Kidney epithelial cell (primary cell): ENCODE measurements around the gene SLC5A5. TPM values are rescaled to one million over a fixed set of nuclear protein-coding genes. Genes with fewer than 3 reads are reported as not detected.
"Not testable (repeated sequence)": the region's sequence is repeated elsewhere in the genome, so short reads cannot be mapped to it uniquely, and the experiment has no call there.

ENCODE experiments used
- DNase-seq: peaks from one replicate; pipeline ENCODE4 v3.0.0-alpha.2; 2010; ENCODE audit warnings: low read depth
- H3K27me3 ChIP-seq: 2 replicates; pipeline ENCODE4 v1.6.0; 2011; ENCODE audit warnings: low read length; ENCODE audit not compliant: control insufficient read depth, insufficient read depth
- H3K36me3 ChIP-seq: 2 replicates; pipeline ENCODE4 v1.5.1; 2011; ENCODE audit warnings: low read length; ENCODE audit not compliant: control insufficient read depth, insufficient read depth
- H3K4me3 ChIP-seq: 2 replicates; pipeline ENCODE4 v1.5.1; 2011; ENCODE audit warnings: low read depth, mild to moderate bottlenecking, control low read depth, low read length
- CTCF ChIP-seq: IDR thresholded peaks from 2 replicates; pipeline ENCODE4 v1.5.1; 2011; ENCODE audit warnings: mild to moderate bottlenecking, moderate library complexity, low read length, control low read depth, inconsistent platforms; ENCODE audit not compliant: insufficient read depth, poor library complexity, severe bottlenecking
- total RNA-seq: library from RNA; depleted of rRNA; stranded (reverse); fragments of >200 nt; gene quantifications from 2 replicates; pipeline ENCODE4 v1.2.3, GENCODE V29; 2015

SLC5A5 gene
- total RNA-seq, 1 donor from 2014 or later: 0.13 TPM

DNA sequence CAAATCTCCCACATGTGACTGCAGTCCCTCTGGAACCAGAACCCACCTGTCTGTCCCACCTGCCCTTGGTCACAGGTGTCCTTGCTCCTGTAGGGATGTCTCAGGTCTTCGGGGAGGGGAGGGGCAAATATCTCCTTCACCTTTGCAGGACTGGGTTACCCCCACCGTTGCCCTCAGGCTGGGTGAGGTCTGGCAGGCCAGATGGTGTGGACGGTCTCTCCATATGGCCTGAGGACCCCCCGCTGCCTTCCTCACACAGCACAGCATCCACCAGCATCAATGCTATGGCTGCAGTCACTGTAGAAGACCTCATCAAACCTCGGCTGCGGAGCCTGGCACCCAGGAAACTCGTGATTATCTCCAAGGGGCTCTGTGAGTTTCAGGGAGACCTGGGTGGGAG lies 10.0 kb downstream of the SLC5A5 start:
- Histone ChIP-seq H3K27me3 (no peaks in the 10 kb centered on the region), H3K36me3 (no peaks in the 10 kb centered on the region), H3K4me3 (no peak overlapping the region)
- no peak for TF ChIP-seq CTCF
- DNase-seq: no peak

DNA sequence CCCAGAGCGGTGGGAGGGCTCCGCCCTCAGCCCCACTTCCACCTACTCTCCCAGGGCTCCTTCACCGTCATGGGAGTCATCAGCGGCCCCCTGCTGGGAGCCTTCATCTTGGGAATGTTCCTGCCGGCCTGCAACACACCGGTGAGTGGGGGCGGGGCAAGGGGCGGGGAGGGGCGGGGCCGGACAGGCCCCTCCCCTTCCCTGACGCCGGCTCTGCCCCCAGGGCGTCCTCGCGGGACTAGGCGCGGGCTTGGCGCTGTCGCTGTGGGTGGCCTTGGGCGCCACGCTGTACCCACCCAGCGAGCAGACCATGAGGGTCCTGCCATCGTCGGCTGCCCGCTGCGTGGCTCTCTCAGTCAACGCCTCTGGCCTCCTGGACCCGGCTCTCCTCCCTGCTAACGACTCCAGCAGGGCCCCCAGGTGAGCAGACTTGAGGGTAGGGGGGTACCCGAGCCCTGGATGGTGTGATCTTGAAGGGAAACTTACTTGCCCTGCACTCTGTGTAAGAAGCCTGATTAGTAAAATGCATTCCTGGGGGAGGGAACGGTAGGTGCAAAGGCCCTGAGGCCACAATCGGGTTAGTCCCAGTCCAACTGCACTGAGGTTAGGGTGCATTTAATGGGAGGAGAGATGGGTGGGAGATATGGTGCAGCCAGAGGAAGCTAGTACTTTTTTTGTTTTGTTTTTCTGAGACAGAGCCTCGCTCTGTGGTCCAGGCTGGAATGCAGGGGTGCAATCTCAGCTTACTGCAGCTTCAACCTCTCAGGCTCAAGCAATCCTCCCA lies 12.1 kb downstream of the SLC5A5 start:
- no peak overlapping the region for H3K4me3 ChIP-seq
- H3K36me3 ChIP-seq: no peaks in the 10 kb centered on the region
- no peak for TF ChIP-seq CTCF
- no peak for DNase-seq
- peaks cover 2% of the 10 kb centered on the region for H3K27me3 ChIP-seq

DNA sequence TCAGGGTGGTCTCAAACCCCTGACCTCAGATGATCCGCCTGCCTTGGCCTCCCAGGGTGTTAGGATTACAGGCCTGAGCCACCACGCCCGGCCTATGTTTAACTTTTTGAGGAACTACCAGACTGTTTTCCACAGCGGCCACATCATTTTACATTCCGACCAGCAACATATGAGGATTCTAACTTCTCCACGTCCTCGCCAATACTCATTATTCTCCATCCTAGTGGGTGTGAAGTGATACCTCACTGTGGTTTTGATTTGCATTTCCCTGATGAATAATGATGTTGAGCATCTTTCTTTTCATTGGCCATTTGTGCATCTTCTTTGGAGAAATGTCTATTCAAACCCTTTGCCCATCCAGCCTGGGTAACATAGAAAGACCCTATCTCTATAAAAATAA lies 14.8 kb downstream of the SLC5A5 start:
- no peak for TF ChIP-seq CTCF
- no peak for DNase-seq

GRCh38 chr19:17887221-17887620 lies 15.5 kb downstream of the SLC5A5 start:
- not testable (repeated sequence) for H3K36me3 ChIP-seq, H3K4me3 ChIP-seq, DNase-seq

More for the DNA sequence above, 14.8 kb downstream of the SLC5A5 start:
- Histone ChIP-seq H3K36me3 (no peaks in the 10 kb centered on the region), H3K4me3 (no peak overlapping the region), H3K27me3 (peaks cover 2% of the 10 kb centered on the region)

GRCh38 chr19:17888260-17888659 lies 16.5 kb downstream of the SLC5A5 start:
- Histone ChIP-seq H3K36me3 (no peaks in the 10 kb centered on the region), H3K4me3 (no peak overlapping the region), H3K27me3 (peaks cover 2% of the 10 kb centered on the region)
- DNase-seq: no peak
- no peak for TF ChIP-seq CTCF

More at GRCh38 chr19:17887221-17887620, 15.5 kb downstream of the SLC5A5 start:
- not testable (repeated sequence) for H3K27me3 ChIP-seq

- DNase-seq: peak; percentile 2
- H3K36me3 ChIP-seq: no peaks in the 10 kb centered on the region
- H3K27me3 ChIP-seq: peaks cover 2% of the 10 kb centered on the region
- H3K4me3 ChIP-seq: no peak overlapping the region
- TF ChIP-seq CTCF: no peak
These were observed 18.0 kb downstream of the SLC5A5 start for GRCh38 chr19:17889609-17890214.
